Left lung (tissue), 10 donors: ENCODE results near the gene UBE2I. TPM values are rescaled to one million over a fixed set of nuclear protein-coding genes. Genes with fewer than 3 reads are reported as not detected.

Source experiments
- ATAC-seq: fragments of 200-7000 bp; cut with Tn5 transposase; one replicate; pipeline ENCODE4 v1.9.1; 2020; ENCODE audit warnings: moderate library complexity
- DNase-seq, 4 donors: peaks; one replicate each; pipeline ENCODE4 v3.0.0-alpha.2; 2013 to 2020
- H3K27ac ChIP-seq, 2 donors: fragments of 200-600 bp; sonication (generic) in 1 of 2; one replicate each; pipeline versions ENCODE4 v1.5.0 to v1.8.0; 2020 to 2021
- H3K27me3 ChIP-seq, 2 donors: fragments of 200-600 bp; sonication (generic) in 1 of 2; one replicate each; pipeline versions ENCODE4 v1.5.0 to v1.8.0; 2020 to 2021
- H3K36me3 ChIP-seq, 2 donors: fragments of 200-600 bp; sonication (generic) in 1 of 2; one replicate each; pipeline versions ENCODE4 v1.5.0 to v1.8.0; 2020 to 2021
- H3K4me1 ChIP-seq, 2 donors: fragments of 200-600 bp; one replicate each; pipeline ENCODE4 v1.8.0; 2021
- H3K4me3 ChIP-seq, 2 donors: fragments of 200-600 bp; sonication (generic) in 1 of 2; one replicate each; pipeline versions ENCODE4 v1.5.0 to v1.8.0; 2020 to 2021; ENCODE audit warnings: mild to moderate bottlenecking in 1 of 2
- H3K9me3 ChIP-seq, 2 donors: fragments of 200-600 bp; sonication (generic) in 1 of 2; one replicate each; pipeline versions ENCODE4 v1.5.0 to v1.8.0; 2020 to 2021
- CTCF ChIP-seq, 2 donors: fragments of 200-600 bp; sonication (generic) in 1 of 2; IDR thresholded peaks; one replicate each; pipeline versions ENCODE4 v1.5.0 to v1.8.0; 2021; ENCODE audit warnings: antibody characterized with exemption in 2 of 2
- intact Hi-C, 2 donors: fragments of 100-400 bp; cut with DNase I; formaldehyde crosslinking; loops; one replicate each; pipeline versions ENCODE4 v1.11.2 to v1.14.2; 2022
- polyA plus RNA-seq, 6 donors: library from polyadenylated mRNA; unstranded; fragments of 120-200 nt; gene quantifications; one replicate each; pipeline ENCODE4 v1.2.1, GENCODE V29; 2013; ENCODE audit not compliant: insufficient read length in 6 of 6
- total RNA-seq, 2 donors: library from RNA; stranded (reverse); fragmentation: NEBNext Ultra II Directional; extraction: Animal tissue kit (Norgen Biotek cat#: 25700); gene quantifications; one replicate each; pipeline ENCODE4 v1.2.1, GENCODE V29; 2021
- donor health status: DM: no; HTN: yes; CAD: no.
- donor health status: DM: no; HTN: no; CAD: no.

UBE2I gene
- total and polyA plus RNA-seq, 8 donors, result 89.0 to 188 (median 142) TPM

GRCh38 chr16:1334739-1335138, 25.3 kb downstream of the UBE2I start:
- no peak overlapping the region for H3K27ac ChIP-seq
- no peak for DNase-seq
- peaks cover 5 to 37% of the 10 kb centered on the region in 2 donors for H3K4me1 ChIP-seq
- no peak overlapping the region for H3K4me3 ChIP-seq
- H3K27me3 ChIP-seq, result peaks cover 34 to 72% of the 10 kb centered on the region in 2 donors
- ATAC-seq, result no peak
- H3K9me3 ChIP-seq, result peaks cover 0 to 9% of the 10 kb centered on the region in 2 donors
- no peaks in the 10 kb centered on the region for H3K36me3 ChIP-seq
- no peak for TF ChIP-seq CTCF (IDR thresholded peaks at IDR 0.05)
- intact Hi-C loops, result no loop called here

GRCh38 chr16:1335211-1335971, 26.0 kb downstream of the UBE2I start:
- Histone ChIP-seq H3K36me3 (no peaks in the 10 kb centered on the region), H3K9me3 (peaks cover 0 to 5% of the 10 kb centered on the region in 2 donors), H3K4me3 (no peak overlapping the region), H3K27me3 (peaks cover 34 to 71% of the 10 kb centered on the region in 2 donors), H3K4me1 (peaks cover 5 to 37% of the 10 kb centered on the region in 2 donors), H3K27ac (no peak overlapping the region)
- TF ChIP-seq CTCF (IDR thresholded peaks at IDR 0.05), result no peak
- ATAC-seq (no peak), DNase-seq (no peak)
- intact Hi-C loops, result no loop called here

- Histone ChIP-seq H3K27me3 (peaks cover 34 to 65% of the 10 kb centered on the region in 2 donors), H3K9me3 (no peaks in the 10 kb centered on the region), H3K36me3 (no peaks in the 10 kb centered on the region), H3K4me3 (no peak overlapping the region), H3K27ac (no peak overlapping the region), H3K4me1 (peaks cover 5 to 36% of the 10 kb centered on the region in 2 donors)
- DNase-seq (no peak), ATAC-seq (no peak)
- no peak for TF ChIP-seq CTCF (IDR thresholded peaks at IDR 0.05)
- intact Hi-C loops, result no loop called here
These were observed 26.6 kb downstream of the UBE2I start for GRCh38 chr16:1335996-1336395.

- no peak for ATAC-seq
- no peak overlapping the region for H3K4me3 ChIP-seq
- intact Hi-C loops, result no loop called here
- H3K27ac ChIP-seq, result no peak overlapping the region
- DNase-seq, result no peak
- H3K9me3 ChIP-seq, result no peaks in the 10 kb centered on the region
- TF ChIP-seq CTCF (IDR thresholded peaks at IDR 0.05), result no peak
- peaks cover 34 to 59% of the 10 kb centered on the region in 2 donors for H3K27me3 ChIP-seq
- peaks cover 5 to 30% of the 10 kb centered on the region in 2 donors for H3K4me1 ChIP-seq
- H3K36me3 ChIP-seq, result no peaks in the 10 kb centered on the region
These were observed 27.2 kb downstream of the UBE2I start for GRCh38 chr16:1336619-1337018.

GRCh38 chr16:1337486-1337885, 28.1 kb downstream of the UBE2I start:
- peaks cover 5 to 27% of the 10 kb centered on the region in 2 donors for H3K4me1 ChIP-seq
- ATAC-seq (no peak), DNase-seq (no peak)
- no peak overlapping the region for H3K4me3 ChIP-seq
- no peak for TF ChIP-seq CTCF (IDR thresholded peaks at IDR 0.05)
- H3K27me3 ChIP-seq, result peaks cover 27 to 50% of the 10 kb centered on the region in 2 donors
- H3K9me3 ChIP-seq, result no peaks in the 10 kb centered on the region
- no peak overlapping the region for H3K27ac ChIP-seq
- H3K36me3 ChIP-seq, result no peaks in the 10 kb centered on the region
- intact Hi-C loops, result no loop called here
